Measurements from ENCODE around the gene NUP214.
A peak's percentile ranks its signal among the peaks of the same experiment; 100 is the strongest.

Gene NUP214

DNA sequence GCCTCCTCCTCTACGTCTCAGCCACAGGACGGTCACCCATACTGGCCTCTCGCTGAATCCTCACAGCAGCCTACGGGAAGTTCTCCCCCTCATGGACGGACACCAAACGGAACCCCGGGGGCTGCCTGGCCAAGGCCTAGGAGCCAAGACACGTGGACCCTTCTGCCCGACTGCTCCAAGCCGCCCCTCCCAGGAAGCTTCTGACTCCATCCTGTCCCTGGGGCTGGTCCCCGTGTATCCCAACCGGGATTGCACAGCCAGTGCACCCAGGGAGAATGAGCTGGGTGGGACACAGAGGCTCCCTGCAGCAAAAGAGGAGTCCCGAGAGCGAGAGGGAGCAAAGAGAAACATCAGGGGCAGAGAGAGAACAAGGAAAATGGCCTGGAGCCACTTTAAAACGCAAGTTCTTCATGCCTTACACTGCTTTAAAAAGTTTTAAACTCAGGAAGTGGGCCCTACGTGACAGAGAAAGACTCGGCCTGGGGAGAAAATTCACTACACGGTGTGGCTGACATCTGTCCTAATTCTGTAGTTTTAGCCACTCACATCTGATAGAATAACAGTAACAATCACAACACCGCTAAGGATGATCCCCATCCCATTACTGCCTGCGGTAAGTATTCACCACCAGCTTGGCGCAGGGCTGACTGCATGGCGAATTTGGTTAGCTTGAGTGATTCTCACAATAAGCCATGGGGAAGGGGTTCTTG lies 147.9 kb downstream of the NUP214 start:
- TF ChIP-seq TAF1 (IDR thresholded peaks at IDR 0.05; ENCODE audit: borderline replicate concordance, low read depth, low read length) = peak; percentile 2; the same call in 1 of the 2 replicates
- TF ChIP-seq POLR2A (IDR thresholded peaks at IDR 0.05; ENCODE audit: low read depth, low read length) = peak; percentile 32; the same call in 1 of the 2 replicates
- no peak for TF ChIP-seq POLR2AphosphoS5 (IDR thresholded peaks at IDR 0.05; ENCODE audit: low read depth, low read length)
- no peak for FAIRE-seq
- no peak for DNase-seq (ENCODE audit: insufficient read length)

- TF ChIP-seq TAF1 (IDR thresholded peaks at IDR 0.05; ENCODE audit: borderline replicate concordance, low read depth, low read length) (no peak), POLR2A (IDR thresholded peaks at IDR 0.05; ENCODE audit: low read depth, low read length) (peak; percentile 31), POLR2AphosphoS5 (IDR thresholded peaks at IDR 0.05; ENCODE audit: low read depth, low read length) (peak; percentile 28; the same call in 1 of the 2 replicates)
- no peak for DNase-seq (ENCODE audit: insufficient read length)
- peak; percentile 78 for FAIRE-seq
Measured at GRCh38 chr9:131273856-131274673, 148.7 kb downstream of the NUP214 start.

DNA sequence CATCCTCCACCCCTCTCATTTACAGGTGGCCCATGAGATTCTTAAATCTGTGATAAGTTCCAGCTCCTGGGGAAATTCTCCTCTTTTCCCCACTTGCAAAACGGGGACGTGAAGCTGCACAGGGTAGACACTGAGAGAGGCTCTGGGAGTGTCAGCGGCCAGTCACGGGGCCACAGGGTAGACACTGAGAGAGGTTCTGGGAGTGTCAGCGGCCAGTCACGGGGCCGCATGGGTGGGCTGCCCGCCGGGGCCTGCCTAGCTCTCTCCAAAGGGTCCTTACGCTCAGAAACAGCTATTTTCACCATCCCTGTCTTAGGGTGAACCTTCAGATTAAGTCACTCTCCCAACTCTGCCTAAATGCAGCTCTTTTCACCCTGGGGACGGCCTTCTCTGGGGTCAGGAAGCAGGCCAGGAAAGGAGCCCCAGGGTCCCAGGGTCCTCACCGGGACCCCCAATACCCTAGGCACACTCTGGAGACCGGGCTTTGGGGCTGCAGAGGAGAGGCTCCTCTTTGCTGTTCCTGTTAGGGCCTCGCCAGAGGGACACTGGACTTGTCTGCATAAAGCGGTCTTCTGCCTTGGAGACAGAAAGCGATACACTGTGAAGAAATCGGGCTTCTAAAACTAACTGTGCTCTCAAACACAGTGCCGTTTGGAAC lies 149.4 kb downstream of the NUP214 start:
- TF ChIP-seq POLR2AphosphoS5 (IDR thresholded peaks at IDR 0.05; ENCODE audit: low read depth, low read length) = peak; percentile 7; the same call in 1 of the 2 replicates
- peak; percentile 19; the same call in 1 of the 2 replicates for TF ChIP-seq POLR2A (IDR thresholded peaks at IDR 0.05; ENCODE audit: low read depth, low read length)
- TF ChIP-seq TAF1 (IDR thresholded peaks at IDR 0.05; ENCODE audit: borderline replicate concordance, low read depth, low read length) = no peak
- DNase-seq (ENCODE audit: insufficient read length) = no peak
- peak; percentile 38 for FAIRE-seq

GRCh38 chr9:131275332-131276093 lies 150.1 kb downstream of the NUP214 start:
- FAIRE-seq (peak; percentile 84), DNase-seq (ENCODE audit: insufficient read length) (no peak)
- TF ChIP-seq TAF1 (IDR thresholded peaks at IDR 0.05; ENCODE audit: borderline replicate concordance, low read depth, low read length) (no peak), POLR2AphosphoS5 (IDR thresholded peaks at IDR 0.05; ENCODE audit: low read depth, low read length) (no peak), POLR2A (IDR thresholded peaks at IDR 0.05; ENCODE audit: low read depth, low read length) (no peak)

- DNase-seq (ENCODE audit: insufficient read length) (no peak), FAIRE-seq (no peak)
- TF ChIP-seq POLR2AphosphoS5 (IDR thresholded peaks at IDR 0.05; ENCODE audit: low read depth, low read length) (no peak), POLR2A (IDR thresholded peaks at IDR 0.05; ENCODE audit: low read depth, low read length) (no peak), TAF1 (IDR thresholded peaks at IDR 0.05; ENCODE audit: borderline replicate concordance, low read depth, low read length) (no peak)
Measured at GRCh38 chr9:131276094-131276888, 150.9 kb downstream of the NUP214 start, which contains the start of gene FAM78A. TSS of gene FAM78A (minus strand) at chr9:131276510. CDS start at chr9:131276179, 331 bp downstream.

DNA sequence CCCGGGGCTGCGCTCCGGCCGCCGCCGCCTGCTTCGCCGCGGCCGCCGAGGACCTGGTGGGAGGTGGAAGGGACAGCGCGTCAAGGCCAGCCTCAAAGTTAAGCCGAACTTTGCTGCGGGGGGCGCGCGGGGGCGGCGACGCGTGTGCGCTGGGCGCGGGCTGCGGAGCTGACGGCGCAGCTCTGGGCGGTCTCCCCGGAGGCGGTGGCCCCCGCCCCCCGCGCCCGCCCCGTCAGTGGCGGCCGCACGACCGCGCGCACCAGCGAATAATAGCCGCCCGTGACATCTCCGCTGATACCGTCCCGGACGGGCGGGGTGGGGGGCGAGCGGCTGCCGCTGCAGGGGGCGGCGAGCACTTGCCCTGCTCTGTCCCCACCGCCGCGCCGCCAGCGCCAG lies 151.5 kb downstream of the NUP214 start:
- no peak for DNase-seq (ENCODE audit: insufficient read length)
- peak; percentile 9 for FAIRE-seq
- TF ChIP-seq TAF1 (IDR thresholded peaks at IDR 0.05; ENCODE audit: borderline replicate concordance, low read depth, low read length) = no peak
- TF ChIP-seq POLR2AphosphoS5 (IDR thresholded peaks at IDR 0.05; ENCODE audit: low read depth, low read length) = no peak
- no peak for TF ChIP-seq POLR2A (IDR thresholded peaks at IDR 0.05; ENCODE audit: low read depth, low read length)

DNA sequence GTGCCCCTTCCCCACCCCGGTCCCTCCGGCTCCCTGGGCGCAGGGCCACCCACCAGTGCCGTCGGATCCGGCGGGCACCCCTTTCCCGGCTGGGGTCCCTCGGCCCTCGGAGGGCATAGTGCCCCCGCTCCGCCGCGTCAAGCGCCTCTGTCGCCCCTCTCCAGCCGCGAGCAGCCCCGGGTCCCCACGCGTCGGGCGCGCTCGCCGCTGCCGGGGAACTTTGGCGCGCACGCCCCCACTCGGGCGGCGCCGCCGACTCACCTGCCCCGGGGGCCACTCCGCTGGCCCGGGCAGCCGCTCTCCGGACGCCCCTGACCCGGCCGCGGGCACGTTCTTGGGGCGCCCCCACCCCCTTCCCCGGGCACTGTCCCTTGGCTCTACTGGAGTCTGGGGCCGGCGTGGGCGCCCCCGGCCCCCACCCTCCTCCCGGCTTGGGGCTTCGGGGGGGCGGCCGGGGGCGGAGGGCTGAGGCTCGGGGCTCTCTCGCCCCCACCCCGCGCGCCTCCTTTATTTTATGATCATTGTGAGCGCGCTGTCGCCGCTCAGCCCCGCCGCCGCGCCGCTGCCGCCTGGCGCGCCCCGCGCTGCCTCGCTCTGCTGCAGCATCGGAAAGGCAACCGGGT lies 152.0 kb downstream of the NUP214 start:
- no peak for FAIRE-seq

GRCh38 chr9:131277910-131278701 lies 152.7 kb downstream of the NUP214 start:
- DNase-seq (ENCODE audit: insufficient read length) = peak; percentile 91
- no peak for TF ChIP-seq TAF1 (IDR thresholded peaks at IDR 0.05; ENCODE audit: borderline replicate concordance, low read depth, low read length)
- TF ChIP-seq POLR2A (IDR thresholded peaks at IDR 0.05; ENCODE audit: low read depth, low read length) = no peak
- TF ChIP-seq POLR2AphosphoS5 (IDR thresholded peaks at IDR 0.05; ENCODE audit: low read depth, low read length) = no peak
- FAIRE-seq = peak; percentile 63

More for the DNA sequence above, 152.0 kb downstream of the NUP214 start:
- TF ChIP-seq TAF1 (IDR thresholded peaks at IDR 0.05; ENCODE audit: borderline replicate concordance, low read depth, low read length) = no peak
- TF ChIP-seq POLR2A (IDR thresholded peaks at IDR 0.05; ENCODE audit: low read depth, low read length) = no peak
- no peak for TF ChIP-seq POLR2AphosphoS5 (IDR thresholded peaks at IDR 0.05; ENCODE audit: low read depth, low read length)
- DNase-seq (ENCODE audit: insufficient read length) = no peak

DNA sequence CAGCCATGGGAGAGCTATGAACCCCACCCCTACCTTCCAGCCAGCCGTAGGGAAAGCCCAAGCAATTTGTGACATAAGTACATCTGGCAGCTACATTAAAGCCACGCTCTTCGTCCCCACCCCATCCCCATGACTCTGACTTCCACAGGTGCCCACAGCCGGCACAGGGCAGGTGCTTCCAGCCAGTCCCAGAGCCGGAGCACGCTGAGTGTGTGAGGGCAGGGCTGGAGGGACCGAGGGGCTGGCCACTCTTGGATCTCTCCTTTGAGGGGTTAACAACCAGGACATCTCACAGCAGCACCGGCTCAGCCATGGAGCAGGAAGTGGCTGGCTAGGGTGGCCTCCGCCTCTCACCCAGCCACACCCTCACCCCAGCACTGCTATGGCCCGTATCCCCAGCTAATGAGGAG lies 153.3 kb downstream of the NUP214 start:
- FAIRE-seq (no peak), DNase-seq (ENCODE audit: insufficient read length) (no peak)
- TF ChIP-seq POLR2A (IDR thresholded peaks at IDR 0.05; ENCODE audit: low read depth, low read length) (no peak), TAF1 (IDR thresholded peaks at IDR 0.05; ENCODE audit: borderline replicate concordance, low read depth, low read length) (no peak), POLR2AphosphoS5 (IDR thresholded peaks at IDR 0.05; ENCODE audit: low read depth, low read length) (no peak)
